Measurements from ENCODE around the gene IL1A. TPM values are rescaled to one million over a fixed set of nuclear protein-coding genes. Genes with fewer than 3 reads are reported as not detected.
"Not testable (repeated sequence)": the region's sequence is repeated elsewhere in the genome, so short reads cannot be mapped to it uniquely, and the experiment has no call there.

The IL1A gene, protein sequence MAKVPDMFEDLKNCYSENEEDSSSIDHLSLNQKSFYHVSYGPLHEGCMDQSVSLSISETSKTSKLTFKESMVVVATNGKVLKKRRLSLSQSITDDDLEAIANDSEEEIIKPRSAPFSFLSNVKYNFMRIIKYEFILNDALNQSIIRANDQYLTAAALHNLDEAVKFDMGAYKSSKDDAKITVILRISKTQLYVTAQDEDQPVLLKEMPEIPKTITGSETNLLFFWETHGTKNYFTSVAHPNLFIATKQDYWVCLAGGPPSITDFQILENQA
- polyA plus RNA-seq (ENCODE audit: insufficient read length in 3 of 3), result under 1 TPM in 2 of 3 donors, not detected in 1; 0.06 to 0.09 TPM
- long read RNA-seq, donor 1, result 0 reads
- long read RNA-seq, donor 2, result 0 reads
- long read RNA-seq, donor 3, result 0 reads
- long read RNA-seq, donor 4, result 0 reads
- long read RNA-seq, donor 5, result 0 reads
- long read RNA-seq, donor 6, result 0 reads
- long read RNA-seq, donor 7, result 0 reads
- long read RNA-seq, donor 8, result 0 reads
- long read RNA-seq, donor 9, result 0 reads
- long read RNA-seq, donor 10, result 0 reads
- long read RNA-seq, donor 11, result 0 reads
- long read RNA-seq, donor 12, result 0 reads
- long read RNA-seq, donor 13, result 0 reads
- long read RNA-seq, donor 14, result 0 reads
- long read RNA-seq, donor 15, result 0 reads
- long read RNA-seq, donor 16, result 0 reads

GRCh38 chr2:112784199-112785189 is at the start of gene IL1A:
Gene IL1A, minus strand, starts transcription at chr2:112784493. Its CDS starts 723 bp downstream, at chr2:112783770.
- no peak for DNase-seq (ENCODE audit: extremely low read depth in 1 of 11, low read depth in 9 of 11, low spot score in 4 of 11)

DNA sequence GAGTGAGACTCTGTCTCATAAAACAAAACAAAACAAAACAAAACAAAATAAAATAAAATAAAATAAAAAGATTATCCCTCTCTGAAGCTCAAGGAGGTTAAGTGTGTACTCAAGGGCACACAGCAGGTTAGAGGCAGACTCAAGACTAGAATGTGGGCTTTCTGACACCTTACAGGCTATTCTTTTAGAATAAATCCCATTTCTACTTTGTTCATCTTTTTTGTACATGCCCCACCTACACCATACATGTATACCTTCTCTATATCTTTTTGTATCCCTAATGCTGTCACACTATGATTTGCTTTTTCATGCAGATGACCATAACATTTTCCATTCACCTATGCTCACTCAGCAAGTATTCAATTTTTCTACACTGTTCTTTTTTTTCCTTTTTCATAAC is 49.7 kb upstream of the IL1A start:
- DNase-seq (ENCODE audit: extremely low read depth in 1 of 11, low read depth in 9 of 11, low spot score in 4 of 11), result no peak

DNA sequence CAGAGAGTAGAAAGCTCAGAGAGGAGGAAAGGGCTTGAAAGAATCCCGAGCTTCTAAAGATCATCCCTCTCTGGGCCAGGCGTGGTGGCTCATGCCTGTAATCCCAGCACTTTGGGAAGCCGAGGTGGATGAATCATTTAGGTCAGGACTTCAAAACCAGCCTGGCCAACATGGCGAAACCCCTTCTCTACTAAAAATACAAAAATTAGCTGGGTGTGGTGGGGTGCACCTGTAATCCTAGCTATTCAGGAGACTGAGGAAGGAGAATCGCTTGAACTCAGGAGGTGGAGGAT is 49.3 kb upstream of the IL1A start:
- not testable (repeated sequence) for DNase-seq (ENCODE audit: extremely low read depth in 1 of 11, low read depth in 9 of 11, low spot score in 4 of 11)

DNA sequence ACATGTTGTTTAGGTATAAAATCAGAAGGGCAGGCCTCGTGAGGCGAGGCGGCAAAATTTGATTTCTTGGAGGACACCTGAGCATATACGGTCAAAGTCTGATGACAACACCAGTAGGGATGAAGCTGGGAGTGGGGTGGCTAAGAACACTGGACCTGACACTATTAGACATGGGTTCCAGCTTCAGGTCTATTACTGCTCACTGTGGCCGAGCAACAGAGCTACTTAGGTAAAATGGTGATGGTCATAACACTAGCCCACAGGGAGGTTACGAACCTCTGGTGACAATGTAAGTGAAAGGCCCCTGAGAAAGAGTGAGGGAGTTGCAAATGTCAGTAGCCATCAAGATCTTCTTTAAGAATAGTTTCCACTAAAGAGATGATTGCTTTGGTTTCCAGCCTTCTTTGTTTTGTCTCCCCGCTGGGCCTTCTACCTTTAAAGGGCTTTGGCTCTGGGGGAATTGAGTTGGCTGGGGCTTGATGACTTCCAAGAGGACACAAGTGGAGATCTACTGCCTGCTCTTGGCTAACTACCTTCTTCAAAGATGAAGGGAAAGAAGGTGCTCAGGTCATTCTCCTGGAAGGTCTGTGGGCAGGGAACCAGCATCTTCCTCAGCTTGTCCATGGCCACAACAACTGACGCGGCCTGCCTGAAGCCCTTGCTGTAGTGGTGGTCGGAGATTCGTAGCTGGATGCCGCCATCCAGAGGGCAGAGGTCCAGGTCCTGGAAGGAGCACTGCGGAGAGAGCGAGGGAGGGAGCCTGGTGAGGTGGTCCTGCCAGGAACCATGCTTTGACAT is 48.7 kb upstream of the IL1A start:
- no peak for DNase-seq (ENCODE audit: extremely low read depth in 1 of 11, low read depth in 9 of 11, low spot score in 4 of 11)

- no peak for DNase-seq (ENCODE audit: extremely low read depth in 1 of 11, low read depth in 9 of 11, low spot score in 4 of 11)
These were observed 47.9 kb upstream of the IL1A start for GRCh38 chr2:112831946-112832840.

DNA sequence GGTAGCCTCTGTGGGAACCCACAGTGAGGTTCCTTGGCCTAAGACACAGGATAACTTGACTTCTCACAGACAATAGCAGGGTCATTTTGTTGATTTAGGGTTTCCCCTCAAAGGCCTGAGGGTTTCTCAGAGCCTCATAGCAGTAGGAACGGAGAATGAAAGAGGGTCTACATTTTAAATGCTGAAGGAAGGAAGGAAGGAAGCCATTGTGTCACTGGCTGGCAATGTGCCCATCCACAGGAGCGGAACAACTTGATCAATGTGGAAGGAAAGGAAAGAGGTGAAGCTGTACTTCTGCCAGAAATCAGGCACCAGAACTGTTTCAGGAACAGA is 47.2 kb upstream of the IL1A start:
- DNase-seq (ENCODE audit: extremely low read depth in 1 of 11, low read depth in 9 of 11, low spot score in 4 of 11), result no peak

GRCh38 chr2:112830682-112831512 is 46.6 kb upstream of the IL1A start:
- DNase-seq (ENCODE audit: extremely low read depth in 1 of 11, low read depth in 9 of 11, low spot score in 4 of 11), result no peak

GRCh38 chr2:112829961-112830681 is 45.8 kb upstream of the IL1A start:
- DNase-seq (ENCODE audit: extremely low read depth in 1 of 11, low read depth in 9 of 11, low spot score in 4 of 11), result no peak

- DNase-seq (ENCODE audit: extremely low read depth in 1 of 11, low read depth in 9 of 11, low spot score in 4 of 11), result no peak
These were observed 45.0 kb upstream of the IL1A start for GRCh38 chr2:112829101-112829960.

DNA sequence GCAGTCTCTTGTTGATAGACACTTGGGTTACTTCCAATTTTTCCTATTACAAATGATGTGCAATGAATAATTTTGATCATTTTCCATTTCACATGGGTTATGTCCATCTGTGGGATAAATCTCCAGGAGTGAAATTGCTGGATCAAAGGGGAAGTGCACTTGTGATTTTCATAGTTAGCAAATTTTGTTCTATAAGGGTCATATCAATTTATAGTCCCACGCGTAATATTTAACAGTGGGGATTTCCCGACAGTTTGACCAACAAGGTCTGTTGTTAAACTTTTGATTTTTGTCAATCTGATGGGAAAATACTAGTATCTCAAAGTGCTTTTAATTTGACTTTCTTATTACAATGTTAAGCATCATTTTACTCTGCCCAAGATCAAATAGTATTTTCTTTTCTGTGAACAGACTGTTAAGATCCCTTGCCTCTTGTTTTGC is 44.0 kb upstream of the IL1A start:
- no peak for DNase-seq (ENCODE audit: extremely low read depth in 1 of 11, low read depth in 9 of 11, low spot score in 4 of 11)

- DNase-seq (ENCODE audit: extremely low read depth in 1 of 11, low read depth in 9 of 11, low spot score in 4 of 11), result no peak
These were observed 43.4 kb upstream of the IL1A start for GRCh38 chr2:112827604-112828185.

GRCh38 chr2:112827009-112827408 is 42.7 kb upstream of the IL1A start:
- no peak for DNase-seq (ENCODE audit: extremely low read depth in 1 of 11, low read depth in 9 of 11, low spot score in 4 of 11)

- DNase-seq (ENCODE audit: extremely low read depth in 1 of 11, low read depth in 9 of 11, low spot score in 4 of 11), result no peak
These were observed 41.4 kb upstream of the IL1A start for GRCh38 chr2:112825706-112826105.

DNA sequence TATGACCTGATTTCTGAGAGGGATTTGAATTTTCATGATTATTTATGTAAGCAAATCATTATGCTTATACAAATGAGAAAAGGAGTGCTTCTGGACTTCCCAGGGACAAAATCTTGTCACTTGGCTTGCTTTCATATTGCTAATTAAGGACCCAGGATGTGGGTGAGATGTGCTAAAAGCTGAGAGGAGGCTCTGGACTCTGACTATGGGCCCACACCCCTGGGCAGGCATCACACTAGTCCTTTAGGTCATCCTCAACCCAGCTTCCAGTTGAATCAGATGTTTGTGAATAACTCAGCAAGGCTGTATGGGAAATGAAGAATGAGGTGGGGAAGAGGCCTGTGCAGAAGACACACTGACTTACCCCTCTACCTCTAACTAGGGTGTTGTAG is 40.4 kb upstream of the IL1A start:
- DNase-seq (ENCODE audit: extremely low read depth in 1 of 11, low read depth in 9 of 11, low spot score in 4 of 11), result no peak

GRCh38 chr2:112821682-112822081 is 37.4 kb upstream of the IL1A start:
- no peak for DNase-seq (ENCODE audit: extremely low read depth in 1 of 11, low read depth in 9 of 11, low spot score in 4 of 11)
